Germinal center (tissue), 1 donor: ENCODE measurements around the gene RNF144B.
"Not testable (repeated sequence)": the region's sequence is repeated elsewhere in the genome, so short reads cannot be mapped to it uniquely, and the experiment has no call there.

Experiments used
- DNase-seq: peaks from one replicate; pipeline ENCODE4 v3.0.0; 2012; ENCODE audit warnings: mixed read lengths, low spot score

Gene RNF144B

DNA sequence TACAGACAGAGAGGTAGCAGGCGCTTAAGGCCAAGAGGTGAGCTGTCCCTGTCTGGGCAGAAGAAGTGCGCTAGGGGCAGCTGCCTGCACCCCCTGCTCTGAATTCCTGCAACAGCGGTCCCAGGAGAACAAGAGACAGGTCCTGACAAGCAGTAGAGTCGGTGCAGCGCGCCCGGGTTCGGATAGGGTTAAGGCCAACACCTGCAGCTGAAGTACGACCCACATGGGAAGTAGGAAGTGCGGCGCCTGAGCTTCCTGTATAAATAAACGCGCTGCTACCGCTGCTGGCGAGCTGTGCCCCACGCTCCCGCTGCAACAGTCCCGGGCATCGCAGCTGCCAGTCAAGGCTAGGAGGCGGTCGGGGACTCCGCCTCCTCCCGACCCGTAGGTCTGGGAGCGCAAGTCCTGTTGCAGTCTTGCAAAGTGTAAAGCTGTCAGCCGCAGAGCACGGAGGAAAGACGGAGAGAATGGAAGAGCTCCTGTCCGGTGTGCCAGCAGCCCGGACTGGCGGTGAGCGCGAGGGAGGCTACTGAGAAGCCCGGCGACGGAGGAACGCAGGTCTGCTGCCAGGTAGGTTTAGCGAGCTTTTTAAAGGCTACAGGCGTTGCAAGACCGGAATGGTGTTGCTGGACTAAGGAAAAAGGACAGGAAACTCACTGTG lies at the start of gene RNF144B:
Gene RNF144B (plus strand): TSS at position 290 of the 661 bp plus-strand sequence. CDS start 12,185 bp downstream, outside the sequence.
- peak; percentile 78 for DNase-seq

DNA sequence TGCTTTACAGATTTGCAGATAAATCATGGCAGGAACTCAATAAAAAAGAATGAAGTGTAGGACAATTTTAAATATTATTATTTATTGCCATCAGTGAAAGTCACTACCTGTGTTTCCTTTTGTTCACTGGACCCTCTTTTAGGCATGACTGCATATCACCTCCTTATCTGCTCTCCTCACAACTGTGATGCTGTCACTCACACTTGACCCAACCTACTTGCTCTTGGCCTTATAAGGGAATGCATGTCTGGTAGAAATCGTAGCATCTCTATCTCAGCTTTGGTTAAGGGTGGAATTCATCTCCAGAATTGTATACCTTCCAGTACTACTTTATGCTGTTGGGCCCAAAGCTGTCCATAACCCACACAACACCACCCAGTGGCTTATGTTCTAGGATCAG lies 47.6 kb upstream of the RNF144B start:
- DNase-seq = no peak

DNA sequence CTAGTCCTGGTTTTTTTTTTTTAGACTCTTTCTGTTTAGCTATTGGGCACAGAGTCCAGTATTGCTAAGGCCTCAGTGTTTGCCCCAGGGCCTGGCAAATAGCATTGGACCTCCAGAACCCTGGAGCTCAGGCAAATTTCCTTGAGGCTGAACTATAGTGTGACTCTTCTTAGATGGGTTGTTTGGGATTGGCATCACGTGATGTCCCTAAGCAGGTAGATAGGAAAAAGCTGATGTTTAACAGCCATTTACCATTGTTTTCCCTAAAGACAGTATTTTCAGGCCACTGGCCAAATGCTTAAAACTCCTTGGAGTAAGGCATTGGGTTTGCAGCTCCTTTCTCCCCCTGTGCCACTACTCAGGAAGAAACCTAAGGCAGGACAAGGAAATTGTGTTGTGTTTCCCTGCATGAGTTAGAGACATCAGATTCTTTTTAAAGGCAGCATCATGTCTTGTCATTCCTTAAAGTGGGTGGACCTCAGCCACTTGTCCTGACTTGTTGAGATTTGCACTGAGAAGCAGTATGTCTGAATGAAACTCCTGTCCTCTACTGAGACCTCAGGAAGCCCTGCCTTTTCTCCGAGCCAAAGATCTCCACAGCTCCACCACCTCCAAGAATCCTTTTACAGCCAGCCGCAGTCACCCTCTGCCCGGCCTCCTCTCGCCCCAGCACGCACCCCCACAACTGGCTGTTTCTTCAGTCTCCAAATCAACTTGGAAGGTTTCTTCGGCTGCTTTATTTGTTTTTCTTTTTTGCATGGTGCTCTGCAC lies 46.2 kb upstream of the RNF144B start:
- no peak for DNase-seq

DNA sequence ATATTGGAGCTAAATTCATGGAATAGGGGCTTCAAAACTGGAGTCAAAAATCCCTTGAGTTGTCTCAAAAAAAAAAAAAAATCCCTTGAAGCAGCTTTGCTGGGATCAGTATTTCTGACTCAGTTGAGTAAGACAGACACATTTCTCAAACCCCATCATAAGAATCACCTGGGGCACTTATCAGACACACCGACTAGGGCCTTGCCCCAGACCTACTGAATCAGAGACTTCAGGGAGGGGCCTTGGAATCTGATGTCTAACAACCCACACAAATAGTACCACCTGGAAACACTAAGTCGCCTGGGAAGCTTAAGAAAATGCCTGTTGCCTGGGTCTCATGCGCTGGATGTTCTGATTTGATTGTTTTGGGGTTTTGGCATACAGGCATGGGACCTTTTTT lies 44.9 kb upstream of the RNF144B start:
- DNase-seq = no peak

DNA sequence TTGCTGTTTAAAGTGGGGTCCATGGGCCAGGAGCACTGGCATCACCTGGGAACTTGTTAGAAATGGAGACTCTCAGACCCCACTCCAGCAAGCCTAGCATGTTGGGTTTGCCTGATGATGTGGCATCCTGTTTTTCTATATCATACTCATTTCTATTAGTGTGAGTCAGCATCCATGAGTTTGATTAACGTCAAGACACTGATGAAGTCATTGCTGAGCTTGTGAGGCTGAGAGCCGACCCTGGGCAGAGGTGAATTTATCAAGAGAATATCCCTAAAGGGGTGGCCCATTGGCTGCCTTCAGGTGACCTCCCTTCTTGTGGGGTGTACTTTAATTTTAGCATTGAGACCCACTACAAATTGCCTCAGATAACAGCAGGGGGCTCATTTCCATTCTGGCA lies 43.4 kb upstream of the RNF144B start:
- no peak for DNase-seq

DNA sequence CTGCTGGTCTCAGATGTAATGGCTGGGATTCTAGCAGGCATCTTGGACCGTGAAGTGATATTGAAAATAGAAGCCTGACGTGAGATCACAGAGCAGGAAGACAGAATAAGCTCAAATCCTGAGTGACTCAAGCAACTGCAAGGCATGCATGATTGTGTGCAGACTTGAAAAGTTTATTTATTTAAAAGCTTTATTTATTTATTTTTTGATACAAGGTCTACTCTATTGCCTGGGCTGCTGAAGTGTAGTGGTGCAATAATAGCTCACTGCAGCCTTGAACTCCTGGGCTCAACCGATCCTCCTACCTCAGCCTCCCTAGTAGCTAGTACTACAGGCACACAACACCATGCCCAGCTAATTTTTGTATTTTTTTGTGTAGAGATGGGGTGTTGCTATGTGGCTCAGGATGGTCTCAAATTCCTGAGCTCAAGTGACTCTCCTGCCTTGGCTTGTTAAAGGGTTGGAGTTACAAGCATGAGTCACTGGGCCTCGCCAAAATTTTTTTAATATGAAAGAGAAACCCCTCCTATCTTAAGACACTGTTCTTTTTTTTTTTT lies 40.1 kb upstream of the RNF144B start:
- DNase-seq = no peak

DNA sequence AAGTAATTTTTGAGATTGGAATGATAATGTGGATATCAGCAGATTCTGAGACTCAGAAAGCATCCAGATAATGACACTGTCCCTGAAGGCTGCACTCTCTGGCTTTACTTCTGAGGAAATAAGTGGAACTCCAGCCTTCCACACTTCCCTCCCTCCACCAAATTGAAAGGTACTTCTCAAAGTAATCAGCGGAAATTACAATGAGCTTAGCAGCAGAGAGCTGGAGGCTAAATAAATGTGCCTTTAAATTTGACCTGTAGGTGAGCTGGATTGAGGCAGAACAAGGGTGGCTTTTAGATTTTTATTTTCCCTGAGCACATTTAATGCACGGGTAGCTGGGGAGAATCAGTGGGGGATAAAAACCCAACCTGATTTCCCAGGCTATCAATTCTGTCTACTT lies 39.3 kb upstream of the RNF144B start:
- no peak for DNase-seq

DNA sequence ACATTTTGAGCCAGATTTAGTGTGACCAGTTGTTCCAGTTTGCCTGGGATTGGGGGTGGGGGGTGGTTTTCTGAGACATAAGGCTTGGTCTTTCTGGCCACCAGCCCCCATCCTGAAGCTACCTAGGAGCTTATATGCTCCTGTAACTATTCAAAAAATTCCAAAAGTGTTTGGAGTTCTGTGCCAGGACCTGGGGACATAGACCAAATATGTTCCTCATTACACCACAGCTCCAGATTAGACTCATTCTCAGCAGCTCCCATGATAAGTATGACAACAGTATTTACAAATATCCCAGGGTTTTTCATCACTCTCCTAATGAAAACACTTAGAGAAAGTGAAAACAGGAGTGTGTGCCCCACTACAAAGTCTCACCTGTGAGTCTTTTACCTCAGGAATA lies 37.8 kb upstream of the RNF144B start:
- DNase-seq = no peak

DNA sequence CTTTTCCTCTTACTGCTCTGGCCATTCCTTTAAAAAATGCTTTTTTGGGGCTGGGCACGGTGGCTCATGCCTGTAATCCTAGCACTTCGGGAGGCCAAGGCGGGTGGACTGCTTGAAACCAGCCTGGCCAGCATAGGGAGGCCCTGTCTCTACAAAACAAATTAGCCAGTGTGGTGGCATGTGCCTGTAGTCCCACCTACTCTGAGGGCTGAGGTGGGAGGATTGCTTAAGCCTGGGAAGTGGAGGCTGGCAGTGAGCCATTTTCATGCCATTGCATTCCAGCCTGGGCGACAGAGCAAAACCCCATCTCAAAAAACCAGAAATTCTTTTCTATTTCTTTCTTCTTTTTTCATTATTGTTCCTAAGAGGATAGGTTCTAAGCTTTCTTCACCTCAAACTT lies 36.9 kb upstream of the RNF144B start:
- no peak for DNase-seq

DNA sequence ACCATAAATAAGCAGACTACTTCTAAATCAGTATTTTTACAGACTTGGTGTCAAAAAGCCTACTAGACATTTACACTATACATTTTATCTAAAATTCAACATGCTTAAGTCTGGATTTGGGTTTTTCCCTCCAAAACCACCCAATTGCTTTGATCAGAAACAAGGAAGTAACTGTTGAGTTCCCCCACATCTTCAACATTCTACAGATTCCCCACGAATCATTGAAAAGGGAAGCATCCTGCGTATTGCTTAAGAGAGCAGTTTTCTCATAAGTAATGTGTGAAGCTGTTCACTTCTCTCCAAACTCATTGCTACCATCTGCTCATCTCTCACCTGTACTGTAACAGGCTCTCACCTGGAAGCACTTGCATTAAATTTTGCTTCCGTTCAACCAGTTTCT lies 36.4 kb upstream of the RNF144B start:
- no peak for DNase-seq

DNA sequence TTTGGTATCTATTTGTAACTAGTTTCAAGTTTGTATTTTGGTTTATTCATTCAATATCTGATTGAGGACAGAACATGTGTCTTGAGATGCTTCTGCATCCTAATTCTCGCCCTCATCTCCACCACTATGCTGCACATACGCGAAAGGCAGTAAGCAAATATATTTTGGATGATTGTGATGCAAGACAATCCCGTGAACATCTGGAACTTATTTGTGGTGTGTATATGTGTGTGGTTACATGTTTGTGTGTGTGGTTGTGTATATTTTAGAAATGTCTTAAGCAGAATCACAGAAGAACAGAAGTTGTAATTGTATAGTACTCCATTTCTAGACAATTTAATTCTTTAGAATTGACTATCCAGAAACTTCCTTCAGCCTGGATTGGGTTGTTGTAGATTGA lies 35.1 kb upstream of the RNF144B start:
- DNase-seq = no peak

DNA sequence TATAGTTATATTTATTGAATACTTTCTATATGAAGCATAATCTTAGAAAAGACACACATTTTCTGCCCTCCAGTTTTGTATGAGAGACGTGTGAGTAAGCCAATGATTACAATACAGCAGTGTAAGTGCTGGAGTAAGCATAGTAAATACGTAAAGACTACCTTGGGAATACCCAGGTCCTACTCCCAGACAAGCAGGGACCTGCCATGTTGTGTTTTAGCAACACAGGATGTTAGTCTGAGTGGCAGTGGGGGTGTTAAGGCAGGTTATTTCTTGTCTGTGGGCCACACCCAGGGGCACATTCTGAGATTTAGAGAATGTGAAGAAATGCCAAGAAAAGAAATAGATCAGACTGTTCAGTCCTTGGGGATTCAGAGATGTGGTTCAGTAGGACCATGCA lies 34.3 kb upstream of the RNF144B start:
- no peak for DNase-seq

DNA sequence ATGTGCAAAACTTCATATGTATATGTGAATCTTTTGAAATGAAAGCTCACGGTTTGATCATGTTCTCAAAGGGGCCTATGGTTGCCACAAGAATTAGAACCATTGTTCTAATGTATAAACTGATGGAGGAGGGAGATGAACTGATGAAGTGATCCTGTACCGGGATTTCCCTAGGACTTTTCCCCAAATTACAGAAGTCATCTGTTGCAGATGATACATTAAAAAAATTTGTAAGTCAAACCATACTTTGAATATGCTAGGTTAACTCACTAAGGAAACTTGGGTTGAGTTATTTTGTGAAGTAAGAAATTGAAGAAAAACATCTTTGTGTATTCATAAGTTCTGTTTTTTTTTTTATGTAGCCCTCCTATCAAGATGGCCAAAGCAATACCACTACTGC lies 33.9 kb upstream of the RNF144B start:
- no peak for DNase-seq

DNA sequence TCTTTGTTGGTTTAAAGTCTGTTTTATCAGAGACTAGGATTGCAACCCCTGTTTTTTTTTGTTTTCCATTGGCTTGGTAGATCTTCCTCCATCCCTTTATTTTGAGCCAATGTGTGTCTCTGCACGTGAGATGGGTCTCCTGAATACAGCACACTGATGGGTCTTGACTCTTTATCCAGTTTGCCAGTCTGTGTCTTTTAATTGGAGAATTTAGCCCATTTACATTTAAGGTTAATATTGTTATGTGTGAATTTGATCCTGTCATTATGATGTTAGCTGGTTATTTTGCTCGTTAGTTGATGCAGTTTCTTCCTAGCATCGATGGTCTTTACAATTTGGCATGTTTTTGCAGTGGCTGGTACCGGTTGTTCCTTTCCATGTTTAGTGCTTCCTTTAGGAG lies 29.6 kb upstream of the RNF144B start:
- DNase-seq = not testable (repeated sequence)

DNA sequence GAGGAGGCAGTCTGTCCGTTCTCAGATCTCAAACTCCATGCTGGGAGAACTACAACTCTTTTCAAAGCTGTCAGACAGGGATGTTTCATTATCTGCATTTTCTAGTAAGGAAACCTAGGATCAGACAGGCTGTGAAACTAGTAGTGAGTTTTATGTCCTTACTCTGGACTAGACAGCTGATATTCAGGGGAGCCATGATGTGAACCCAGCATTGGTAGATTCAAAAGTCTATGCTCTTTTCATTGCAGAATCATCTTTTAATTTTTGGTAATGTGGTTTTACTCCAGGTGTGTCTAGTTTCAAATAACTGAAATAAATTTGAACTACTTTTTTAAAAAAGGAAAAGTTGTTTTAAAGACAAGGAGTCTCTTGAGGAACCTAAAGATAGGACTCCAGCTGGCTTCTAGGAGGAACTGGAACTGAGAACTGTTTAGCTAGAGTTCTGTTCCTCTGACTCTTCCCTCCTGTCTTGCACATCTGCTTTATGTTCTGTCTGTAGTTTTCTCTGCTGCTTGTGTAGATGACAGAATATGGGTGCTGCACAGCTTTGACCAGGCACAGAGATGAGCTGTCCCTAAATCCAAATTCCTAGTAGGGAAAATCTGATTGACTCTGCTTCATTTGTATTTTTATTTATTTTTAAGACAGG lies 27.8 kb upstream of the RNF144B start:
- DNase-seq = peak; percentile 69

DNA sequence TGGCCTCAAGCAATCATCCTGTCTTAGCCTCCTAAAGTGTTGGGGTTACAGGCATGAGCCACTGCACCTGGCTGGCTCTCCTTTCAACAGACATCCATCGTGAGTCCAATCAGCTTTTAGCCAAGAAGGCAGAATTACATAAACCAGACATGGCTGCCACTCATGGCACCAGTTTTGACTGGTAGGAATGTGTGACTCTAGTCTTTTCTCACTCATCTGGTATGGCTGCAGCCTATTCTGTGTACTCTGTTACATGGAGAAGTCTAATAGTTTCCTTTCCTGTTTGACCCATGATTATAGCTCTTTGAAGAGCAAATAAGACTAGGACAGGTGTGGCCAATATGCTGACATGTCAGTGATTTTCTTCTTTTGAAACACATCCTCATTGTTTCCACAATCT lies 27.0 kb upstream of the RNF144B start:
- peak; percentile 44 for DNase-seq

DNA sequence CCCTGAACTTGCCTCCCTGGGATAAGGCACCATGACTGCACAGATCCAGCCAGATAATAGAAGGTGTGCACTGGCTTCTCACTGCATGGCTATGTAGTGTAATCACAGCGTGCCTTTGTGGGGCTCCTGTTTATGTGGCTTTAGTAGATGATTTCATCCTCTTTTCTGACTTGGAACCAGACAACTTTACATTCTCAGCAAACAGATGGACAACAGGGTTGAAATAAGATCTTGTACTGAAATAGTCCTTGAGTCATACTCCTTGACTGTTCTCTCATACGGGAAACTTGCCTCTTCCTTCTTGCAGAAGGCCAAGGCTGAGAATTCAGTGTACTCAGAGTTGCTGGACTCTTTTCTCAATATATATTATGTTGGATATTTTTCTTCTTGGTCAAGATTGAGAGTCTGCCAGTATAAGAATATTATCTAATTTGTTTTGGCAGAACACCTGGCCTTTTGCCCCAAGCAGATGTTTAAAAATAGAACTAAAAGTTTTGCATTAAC lies 25.0 kb upstream of the RNF144B start:
- no peak for DNase-seq

DNA sequence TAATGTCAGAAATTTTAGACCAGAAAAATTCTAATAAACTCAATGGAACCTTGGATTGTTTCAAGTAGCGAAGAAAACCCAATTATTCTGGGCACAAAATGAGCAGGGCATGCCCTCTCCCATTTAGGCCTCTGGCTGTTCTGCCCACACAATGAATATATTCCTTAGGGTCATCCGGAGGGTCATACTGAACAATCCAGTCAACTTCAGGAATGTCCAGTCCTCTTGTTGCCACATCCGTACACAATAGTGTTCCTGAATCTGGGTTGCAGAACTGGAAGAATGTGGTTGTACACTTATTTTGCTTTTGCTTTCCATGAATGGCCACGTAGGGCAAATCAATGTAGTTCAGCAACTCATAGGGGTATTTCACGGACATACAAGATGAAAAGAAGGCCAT lies 23.4 kb upstream of the RNF144B start:
- DNase-seq = no peak

DNA sequence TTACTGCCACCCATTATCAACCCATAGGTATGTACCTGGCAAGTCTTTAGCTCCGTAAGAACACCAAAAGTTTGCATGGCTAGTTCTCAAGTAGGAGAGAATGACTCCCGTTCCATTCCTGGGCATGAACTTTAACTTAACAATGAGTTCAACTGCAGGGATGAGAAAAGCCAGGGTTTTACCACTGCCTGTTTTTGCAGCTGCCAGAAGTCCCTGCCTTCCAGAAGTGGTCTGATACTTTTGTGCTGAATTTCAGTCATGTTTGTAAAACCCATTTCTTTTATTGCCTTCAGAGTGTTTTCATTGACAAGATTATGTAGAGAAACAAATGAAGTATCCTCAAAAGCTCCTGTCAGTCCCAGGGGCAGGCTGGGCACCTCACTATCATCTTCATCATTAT lies 22.6 kb upstream of the RNF144B start:
- DNase-seq = not testable (repeated sequence)

DNA sequence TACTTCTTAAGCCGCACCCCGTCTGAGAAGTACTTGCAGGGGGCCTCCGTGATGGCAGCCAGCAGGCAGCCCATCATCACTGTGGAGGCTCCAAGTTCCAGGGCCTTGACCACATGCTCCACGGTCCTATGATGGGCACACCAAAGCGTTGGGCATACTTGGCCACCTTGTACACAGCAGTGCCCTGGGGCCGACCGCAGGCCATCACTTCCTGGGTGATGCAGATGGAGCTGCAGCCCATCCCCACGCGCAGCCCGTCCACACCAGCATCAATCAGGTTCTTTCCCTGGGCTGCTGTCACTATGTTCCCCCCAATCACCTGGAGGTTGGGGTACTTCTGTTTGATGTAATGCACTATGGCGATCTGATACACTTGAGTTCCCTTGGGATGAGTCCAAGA lies 19.8 kb upstream of the RNF144B start:
- DNase-seq = no peak

DNA sequence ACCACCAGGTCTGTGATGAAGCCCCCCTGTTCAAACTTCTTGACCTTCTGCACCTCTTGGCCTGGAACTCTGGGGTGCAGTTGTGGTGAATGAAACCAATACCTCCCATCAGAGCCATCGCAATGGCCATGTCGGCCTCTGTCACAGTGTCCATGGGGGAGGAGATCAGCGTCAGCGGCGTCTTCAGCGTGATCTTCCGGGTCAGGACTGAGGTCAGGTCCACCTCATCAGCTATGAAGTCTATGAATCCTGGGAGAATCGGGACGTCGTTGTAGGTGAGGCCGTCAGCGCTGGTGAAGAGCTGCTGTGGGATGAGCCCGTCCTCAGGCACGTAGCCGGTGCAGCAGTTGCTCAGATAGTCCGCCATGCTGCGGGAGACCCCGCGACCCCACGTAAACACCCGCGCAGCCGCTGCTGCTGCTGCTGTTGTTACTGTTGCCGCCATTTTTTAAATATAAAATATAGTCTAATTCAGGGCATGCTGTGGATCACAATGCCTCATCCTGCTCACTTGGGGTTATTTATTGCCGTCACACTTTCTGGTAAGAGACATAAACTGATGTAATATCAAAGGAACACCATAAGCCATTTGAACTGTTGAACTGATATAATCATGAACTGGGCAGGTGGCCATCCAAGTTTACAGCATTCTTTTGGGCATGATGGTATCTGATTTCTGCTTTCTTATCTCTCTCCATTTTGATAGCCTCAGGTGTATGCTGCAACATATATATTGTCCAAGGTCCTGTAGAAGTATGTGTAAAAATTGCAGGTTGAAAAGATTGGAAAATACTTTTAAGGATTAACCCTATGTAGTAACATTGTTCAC lies 18.7 kb upstream of the RNF144B start:
- DNase-seq = no peak

DNA sequence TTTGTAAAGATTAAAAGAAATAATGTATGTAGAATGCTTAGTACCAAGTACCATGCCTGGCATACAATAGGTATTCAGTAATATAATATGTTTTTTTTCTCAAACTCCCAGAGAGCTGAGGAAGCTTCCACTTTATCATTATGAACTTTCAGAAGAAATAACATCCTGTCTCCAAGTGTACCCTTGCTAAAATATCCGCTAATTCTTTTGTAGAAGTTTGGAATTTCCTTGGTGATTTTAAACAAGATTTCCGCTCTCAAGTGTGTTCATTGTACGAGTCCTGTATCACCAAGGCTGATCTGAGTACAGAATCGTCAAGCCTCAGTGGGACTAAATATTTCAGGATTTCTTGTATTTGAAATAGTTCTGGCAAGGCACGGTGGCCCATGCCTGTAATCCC lies 16.1 kb upstream of the RNF144B start:
- no peak for DNase-seq
